Lower leg skin (tissue), 3 donors: ENCODE results near the gene NR5A2.

Experiments
- POLR2A ChIP-seq, 2 donors: fragments of 450-650 bp; IDR thresholded peaks; one replicate each; pipeline ENCODE4 v1.6.1; 2016 to 2017; ENCODE audit warnings: antibody characterized with exemption in 2 of 2, mild to moderate bottlenecking in 1 of 2, moderate library complexity in 1 of 2
- TF ChIP-seq, protein P1 (sequence below), 3 donors: fragments of 450-650 bp; IDR thresholded peaks; one replicate each; pipeline ENCODE4 v1.5.1; 2016; ENCODE audit warnings: antibody characterized with exemption in 3 of 3, mild to moderate bottlenecking in 3 of 3, moderate library complexity in 2 of 3

DNA sequence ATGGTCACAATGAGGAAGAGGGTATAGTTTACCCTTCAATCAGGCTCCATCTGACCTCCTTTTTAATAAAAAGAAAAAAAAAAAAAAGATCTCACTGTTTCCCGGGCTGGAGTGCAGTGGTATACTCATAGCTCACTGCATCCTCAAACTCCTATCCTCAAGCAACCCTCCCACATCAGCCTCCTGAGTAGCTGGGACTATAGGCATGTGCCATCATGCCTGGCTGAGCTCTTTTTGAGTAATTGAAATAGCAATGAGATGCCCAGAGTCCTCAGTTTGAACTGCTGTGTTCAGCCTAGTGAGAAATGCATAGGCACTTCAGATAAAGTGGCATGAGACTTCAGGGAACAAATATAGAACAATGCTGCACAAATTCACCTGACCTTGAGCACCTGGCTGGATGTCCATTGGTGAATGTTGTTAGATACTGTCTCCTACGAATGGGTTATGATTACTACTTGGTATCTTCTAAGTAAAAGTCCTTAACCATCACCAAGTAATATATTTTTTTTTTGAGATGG lies 67.6 kb downstream of the NR5A2 start:
- TF ChIP-seq, protein P1, sequence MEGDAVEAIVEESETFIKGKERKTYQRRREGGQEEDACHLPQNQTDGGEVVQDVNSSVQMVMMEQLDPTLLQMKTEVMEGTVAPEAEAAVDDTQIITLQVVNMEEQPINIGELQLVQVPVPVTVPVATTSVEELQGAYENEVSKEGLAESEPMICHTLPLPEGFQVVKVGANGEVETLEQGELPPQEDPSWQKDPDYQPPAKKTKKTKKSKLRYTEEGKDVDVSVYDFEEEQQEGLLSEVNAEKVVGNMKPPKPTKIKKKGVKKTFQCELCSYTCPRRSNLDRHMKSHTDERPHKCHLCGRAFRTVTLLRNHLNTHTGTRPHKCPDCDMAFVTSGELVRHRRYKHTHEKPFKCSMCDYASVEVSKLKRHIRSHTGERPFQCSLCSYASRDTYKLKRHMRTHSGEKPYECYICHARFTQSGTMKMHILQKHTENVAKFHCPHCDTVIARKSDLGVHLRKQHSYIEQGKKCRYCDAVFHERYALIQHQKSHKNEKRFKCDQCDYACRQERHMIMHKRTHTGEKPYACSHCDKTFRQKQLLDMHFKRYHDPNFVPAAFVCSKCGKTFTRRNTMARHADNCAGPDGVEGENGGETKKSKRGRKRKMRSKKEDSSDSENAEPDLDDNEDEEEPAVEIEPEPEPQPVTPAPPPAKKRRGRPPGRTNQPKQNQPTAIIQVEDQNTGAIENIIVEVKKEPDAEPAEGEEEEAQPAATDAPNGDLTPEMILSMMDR (IDR thresholded peaks at IDR 0.05): no peak
- TF ChIP-seq POLR2A (IDR thresholded peaks at IDR 0.05): no peak
